GM19099 (cell line): ENCODE results near the gene KCNIP4.

ENCODE experiments used
- POLR2A ChIP-seq: IDR thresholded peaks from 3 replicates; pipeline ENCODE4 v1.6.1; 2011; ENCODE audit warnings: low read depth; ENCODE audit not compliant: insufficient read length; ENCODE audit errors: extremely low read depth

The KCNIP4 gene

GRCh38 chr4:21768349-21769310 lies 179.9 kb downstream of the KCNIP4 start:
- TF ChIP-seq POLR2A: no peak

- TF ChIP-seq POLR2A: no peak
Measured at GRCh38 chr4:21765810-21766407, 182.7 kb downstream of the KCNIP4 start.

DNA sequence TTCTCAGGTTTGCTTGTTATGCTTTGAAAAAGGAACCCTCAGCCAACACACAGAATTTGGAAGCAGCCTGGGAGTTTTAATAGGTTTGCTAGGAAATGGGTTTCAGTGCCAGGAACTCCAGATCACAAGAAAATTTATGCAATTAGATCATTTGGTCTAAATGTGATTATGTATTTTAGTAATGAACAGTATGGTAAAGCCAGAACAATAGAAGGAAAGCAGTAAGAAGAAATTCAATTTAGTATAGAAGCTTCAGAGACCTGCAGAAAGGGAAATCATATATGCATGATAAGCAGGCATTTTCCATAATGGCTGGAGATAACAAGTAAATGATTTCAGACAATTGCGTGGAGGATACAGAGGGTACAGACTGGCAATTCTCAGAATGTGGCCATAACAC lies 184.7 kb downstream of the KCNIP4 start:
- no peak for TF ChIP-seq POLR2A

- no peak for TF ChIP-seq POLR2A
Measured at GRCh38 chr4:21757248-21757647, 191.3 kb downstream of the KCNIP4 start.

GRCh38 chr4:21753084-21753760 lies 195.3 kb downstream of the KCNIP4 start:
- TF ChIP-seq POLR2A: no peak

- TF ChIP-seq POLR2A: no peak
Measured at GRCh38 chr4:21752616-21753015, 196.0 kb downstream of the KCNIP4 start.

DNA sequence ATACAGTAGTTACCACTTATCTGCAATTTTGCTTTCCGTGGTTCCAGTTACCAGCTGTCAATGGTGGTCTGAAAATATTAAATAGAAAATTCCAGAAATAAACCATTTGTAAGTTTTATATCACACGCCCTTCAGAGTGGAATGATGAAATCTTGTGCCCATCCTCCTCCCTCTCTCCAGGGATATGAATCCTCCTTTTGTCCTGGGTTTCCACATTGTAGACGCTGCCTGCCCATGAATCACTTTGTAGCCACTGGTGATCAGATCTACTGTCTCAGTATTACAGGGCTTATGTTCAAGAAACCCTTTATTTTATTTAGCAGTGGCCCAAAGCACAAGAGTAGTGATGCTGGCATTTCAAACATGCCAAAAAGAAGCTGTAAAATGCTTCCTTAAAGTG lies 198.6 kb downstream of the KCNIP4 start:
- no peak for TF ChIP-seq POLR2A

DNA sequence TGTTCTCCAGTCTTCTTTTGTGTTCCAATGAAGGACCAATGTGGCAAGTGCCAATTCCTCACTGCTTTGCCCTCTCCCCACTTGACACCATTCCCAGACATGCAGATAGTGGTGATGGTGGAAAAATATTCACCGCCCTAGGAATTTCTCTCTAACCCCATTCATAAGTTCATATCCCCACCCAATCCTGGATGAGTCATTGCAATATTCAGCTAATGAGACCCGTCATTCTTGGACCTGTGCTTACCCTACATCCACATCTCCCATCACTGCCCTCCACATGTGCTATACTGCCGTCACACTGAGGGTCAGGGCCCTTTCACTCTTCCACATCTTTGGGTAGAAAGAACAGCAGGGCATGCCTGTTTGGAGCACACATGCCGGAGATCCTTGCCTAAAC lies 199.2 kb downstream of the KCNIP4 start:
- no peak for TF ChIP-seq POLR2A

GRCh38 chr4:21744046-21744445 lies 204.5 kb downstream of the KCNIP4 start:
- no peak for TF ChIP-seq POLR2A

- TF ChIP-seq POLR2A: no peak
Measured at GRCh38 chr4:21742326-21742725, 206.2 kb downstream of the KCNIP4 start.

DNA sequence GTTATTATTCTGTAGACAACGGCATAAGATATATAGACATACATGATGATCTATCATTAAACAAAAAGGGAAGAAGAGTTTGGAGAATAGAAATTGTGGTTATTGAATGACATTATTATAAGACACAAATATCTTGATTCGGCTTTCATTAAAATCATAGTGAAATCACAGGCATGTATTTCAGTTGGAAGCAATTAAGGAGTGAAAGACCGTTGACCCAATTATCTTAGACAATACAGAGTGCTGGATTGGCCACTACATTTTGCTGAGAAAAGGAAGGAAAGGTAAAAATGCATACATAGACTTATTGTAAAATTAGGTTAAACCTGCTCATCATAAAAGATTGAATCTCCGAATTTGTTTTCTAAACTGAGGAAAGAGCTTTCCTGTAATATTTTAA lies 209.8 kb downstream of the KCNIP4 start:
- no peak for TF ChIP-seq POLR2A

DNA sequence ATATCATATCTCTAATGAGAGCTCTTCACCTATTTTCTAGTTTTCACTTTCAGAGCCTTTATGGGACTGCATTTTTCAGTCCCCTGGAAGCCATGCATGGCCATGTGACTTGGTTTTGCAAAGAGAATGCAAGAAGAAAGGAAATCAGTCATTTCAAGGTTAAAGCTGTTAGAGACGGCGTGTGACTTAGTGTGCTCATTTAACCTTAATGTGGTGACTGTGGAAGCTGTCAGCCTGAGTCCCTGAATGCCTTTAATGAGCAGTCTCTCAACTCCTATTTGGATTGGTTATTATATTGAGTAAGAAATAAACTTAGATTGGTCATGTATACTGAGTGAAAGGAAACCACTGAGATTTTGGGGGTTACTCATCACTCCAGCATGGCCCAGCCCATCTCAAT lies 212.7 kb downstream of the KCNIP4 start:
- TF ChIP-seq POLR2A: no peak

GRCh38 chr4:21733894-21734630 lies 214.5 kb downstream of the KCNIP4 start:
- no peak for TF ChIP-seq POLR2A

GRCh38 chr4:21728304-21728703 lies 220.3 kb downstream of the KCNIP4 start:
- TF ChIP-seq POLR2A: no peak

GRCh38 chr4:21726255-21726815 lies 222.2 kb downstream of the KCNIP4 start:
- TF ChIP-seq POLR2A: no peak

GRCh38 chr4:21722157-21722839 lies 226.3 kb downstream of the KCNIP4 start:
- TF ChIP-seq POLR2A: no peak
